NOMO-1 treated with DMSO at 0.1 percent for 48 hours (cell line): ENCODE data around the gene SHISA6.

Experiments used
- DNase-seq: peaks from one replicate; lab custom pipeline; 2025; ENCODE audit not compliant: unreplicated experiment; lab: John Stamatoyannopoulos, UW

The SHISA6 gene

GRCh38 chr17:11340803-11341202 is 99.8 kb downstream of the SHISA6 start:
- no peak for DNase-seq

DNA sequence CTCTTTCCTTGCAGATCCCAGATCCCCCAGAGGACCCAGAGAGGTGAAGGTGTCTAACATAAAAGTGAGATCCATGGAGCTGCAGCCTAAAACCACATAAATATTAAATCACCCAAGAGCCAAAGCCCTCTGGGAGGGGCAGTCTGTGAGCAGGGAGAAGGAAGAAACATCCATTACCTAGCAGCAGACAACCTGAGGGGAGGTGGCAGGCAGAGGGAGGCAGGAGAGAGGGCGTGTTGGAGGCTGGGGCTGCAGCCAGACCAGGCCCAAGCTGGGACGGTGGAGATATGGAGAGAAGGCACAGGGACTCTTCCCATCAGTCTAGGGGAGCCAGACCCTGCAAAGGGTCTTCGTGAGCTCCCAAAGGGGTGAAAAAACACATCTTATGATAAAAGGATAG is 101.1 kb downstream of the SHISA6 start:
- DNase-seq: no peak

GRCh38 chr17:11349106-11349505 is 108.1 kb downstream of the SHISA6 start:
- no peak for DNase-seq

- no peak for DNase-seq
Measured at GRCh38 chr17:11351479-11351878, 110.5 kb downstream of the SHISA6 start.

- no peak for DNase-seq
Measured at GRCh38 chr17:11353601-11354000, 112.6 kb downstream of the SHISA6 start.

- no peak for DNase-seq
Measured at GRCh38 chr17:11356371-11356770, 115.4 kb downstream of the SHISA6 start.

DNA sequence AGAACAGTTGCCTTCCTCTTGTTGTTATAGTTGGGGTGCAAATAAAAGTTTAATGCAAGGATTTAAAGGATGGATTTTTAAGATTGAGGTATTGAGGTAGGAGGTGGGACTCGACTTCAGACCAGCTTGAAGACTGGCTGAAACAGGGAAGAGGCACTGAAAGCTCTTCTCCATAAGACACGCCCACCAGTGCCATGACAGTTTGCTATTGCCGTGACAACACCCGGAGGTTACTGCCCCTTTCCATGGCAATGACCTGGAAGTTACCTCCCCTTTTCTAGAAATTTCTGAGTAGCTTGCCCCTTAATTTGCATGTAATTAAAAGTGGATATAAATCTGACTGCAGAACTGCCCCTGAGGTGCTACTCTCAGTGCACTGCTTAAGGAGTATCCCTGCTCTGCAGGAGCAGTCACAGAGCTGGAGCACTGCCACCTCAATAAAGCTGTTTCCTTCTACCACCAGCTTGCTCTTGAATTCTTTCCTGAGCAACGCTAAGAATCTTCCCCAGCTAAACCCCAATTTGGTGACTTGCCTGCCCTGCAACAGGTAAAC is 122.6 kb downstream of the SHISA6 start:
- DNase-seq: no peak

DNA sequence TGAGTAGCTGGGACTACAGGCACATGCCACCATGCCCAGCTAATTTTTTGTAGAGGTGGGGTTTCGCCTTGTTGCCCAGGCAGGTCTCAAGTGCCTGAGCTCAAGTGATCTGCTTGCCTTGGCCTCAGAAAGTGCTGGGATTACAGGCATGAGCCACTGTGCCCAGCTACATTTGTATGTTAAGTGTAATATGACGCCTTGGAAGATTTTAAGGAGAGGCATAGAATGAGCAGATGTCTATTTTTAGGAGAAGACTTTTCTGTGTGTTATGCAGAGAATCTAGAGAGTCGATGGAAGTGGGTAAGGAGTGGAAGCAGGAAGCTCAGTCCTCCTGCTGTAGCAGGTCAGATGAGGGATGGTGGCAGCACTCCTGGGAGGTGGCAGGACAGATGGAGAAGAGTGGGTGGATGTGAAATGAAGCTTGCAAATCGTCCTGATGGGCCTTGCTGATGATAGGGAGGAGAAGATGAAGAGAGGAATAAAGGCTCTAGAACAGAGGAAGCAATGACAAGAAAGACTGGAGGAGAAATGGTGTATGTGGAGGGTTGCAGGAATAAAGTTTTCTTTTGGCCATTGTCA is 125.3 kb downstream of the SHISA6 start:
- no peak for DNase-seq

DNA sequence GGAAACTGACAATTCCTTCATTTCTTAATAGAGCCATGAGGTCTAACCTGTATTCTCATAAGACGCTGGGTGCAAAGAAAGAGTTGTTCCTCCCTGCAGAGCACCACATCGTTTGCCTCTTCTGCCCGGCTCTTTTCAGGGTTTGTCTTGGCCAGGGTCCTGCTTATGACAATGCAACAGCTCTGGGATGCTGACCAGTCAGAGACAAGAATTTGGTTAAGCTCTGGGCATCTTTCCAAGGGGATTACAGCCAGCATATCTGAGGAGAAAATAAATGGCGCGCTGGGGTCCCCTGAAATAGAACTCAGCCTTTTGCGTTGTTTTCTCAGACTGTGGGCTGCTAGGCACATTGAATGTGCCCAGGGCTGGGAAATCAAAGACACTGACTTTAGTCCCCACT is 128.6 kb downstream of the SHISA6 start:
- no peak for DNase-seq

DNA sequence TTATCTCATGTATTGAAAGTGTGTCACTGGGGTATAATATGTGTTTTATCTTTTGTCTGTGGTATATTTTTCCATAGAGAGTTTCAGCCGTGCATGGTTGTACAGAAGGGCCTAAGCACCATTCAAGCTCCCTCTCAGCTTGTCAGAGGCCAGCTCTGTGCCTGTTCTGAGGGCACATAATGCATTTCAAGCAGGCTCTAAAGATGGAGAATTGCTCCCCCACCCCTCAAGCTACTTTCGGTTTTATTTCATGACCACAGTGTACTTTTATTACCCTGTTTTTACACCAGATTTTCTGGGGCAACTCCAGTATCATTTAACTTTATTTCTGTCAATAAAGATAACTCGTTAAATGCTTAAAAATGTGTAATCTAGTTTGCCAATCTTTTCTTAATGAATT is 131.7 kb downstream of the SHISA6 start:
- no peak for DNase-seq

DNA sequence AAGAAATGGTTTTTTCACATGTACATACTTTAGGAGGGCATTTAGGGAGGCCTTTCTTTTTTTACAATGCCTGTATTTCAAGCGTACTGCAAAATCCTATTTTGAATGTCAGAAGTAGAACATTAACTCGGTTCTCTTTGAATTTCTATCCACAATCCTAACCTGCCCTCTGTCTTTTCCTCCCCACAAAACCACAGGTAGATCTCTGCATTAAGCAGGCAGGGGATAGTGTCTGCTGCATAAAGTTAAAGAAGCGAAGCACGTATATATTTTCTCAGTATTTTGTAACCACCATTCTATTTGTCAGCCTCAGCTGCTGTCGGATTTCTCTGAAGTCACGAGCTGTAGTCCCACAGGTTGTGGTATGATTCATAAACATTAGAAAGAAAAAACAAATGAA is 137.5 kb downstream of the SHISA6 start:
- DNase-seq: no peak

DNA sequence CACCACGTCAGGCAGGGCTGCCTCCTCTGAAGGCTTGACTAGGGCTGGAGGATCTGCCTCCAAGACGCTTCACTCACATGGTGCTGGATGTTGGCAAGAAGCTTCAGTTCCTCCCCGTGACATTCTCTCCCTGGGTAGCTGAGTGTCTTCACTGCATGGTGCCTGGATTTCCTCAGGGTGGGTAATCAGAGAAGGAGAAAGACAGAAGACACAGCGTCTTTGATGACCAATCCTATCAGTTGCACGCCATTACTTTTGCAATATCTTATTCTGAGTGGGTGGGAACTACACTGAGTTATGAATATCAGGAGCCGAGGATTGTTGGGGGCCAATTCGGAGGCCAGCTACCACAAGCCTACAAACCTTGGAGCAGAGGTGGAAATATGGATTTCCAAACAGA is 139.7 kb downstream of the SHISA6 start:
- DNase-seq: no peak

DNA sequence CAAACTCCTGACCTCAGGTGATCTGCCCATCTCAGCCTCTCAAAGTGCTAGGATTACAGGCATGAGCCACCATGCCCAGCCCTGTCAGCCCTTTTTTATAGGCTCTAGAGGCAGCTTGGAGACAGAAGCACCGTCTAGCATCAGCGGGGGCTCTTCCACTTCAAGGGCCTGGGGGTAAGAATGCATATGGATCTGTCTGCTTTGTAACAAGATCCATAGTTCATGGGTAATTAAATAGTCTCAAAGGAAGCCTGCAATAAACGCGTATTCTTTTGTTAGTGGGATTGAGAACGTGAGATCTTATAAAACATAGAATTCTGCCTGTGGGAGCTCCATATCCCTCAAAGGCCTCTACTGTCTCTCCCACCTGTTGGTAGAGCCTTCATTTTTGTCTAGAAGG is 142.1 kb downstream of the SHISA6 start:
- no peak for DNase-seq

- no peak for DNase-seq
Measured at GRCh38 chr17:11384131-11384530, 143.1 kb downstream of the SHISA6 start.

GRCh38 chr17:11387610-11388009 is 146.6 kb downstream of the SHISA6 start:
- no peak for DNase-seq

DNA sequence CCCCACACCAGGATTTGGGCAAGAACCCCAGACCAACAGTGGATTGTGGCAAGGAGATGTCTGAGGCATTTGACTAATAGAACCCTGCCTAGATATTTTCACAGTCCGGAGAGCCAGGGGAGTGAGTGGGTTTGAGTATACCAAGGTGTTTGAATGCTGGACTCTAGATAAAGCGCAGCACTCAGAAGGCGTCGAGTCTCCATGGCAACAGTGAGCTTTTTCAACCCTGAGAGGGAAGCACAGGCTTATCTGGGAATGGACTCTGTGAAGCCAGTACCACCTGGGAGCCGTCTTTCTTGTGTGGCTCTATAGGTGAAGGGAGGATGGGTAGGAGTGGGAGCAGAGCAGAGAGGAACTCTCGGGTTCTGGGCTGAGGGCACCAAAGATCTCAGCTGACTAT is 147.0 kb downstream of the SHISA6 start:
- DNase-seq: no peak

- no peak for DNase-seq
Measured at GRCh38 chr17:11389583-11389982, 148.6 kb downstream of the SHISA6 start.

DNA sequence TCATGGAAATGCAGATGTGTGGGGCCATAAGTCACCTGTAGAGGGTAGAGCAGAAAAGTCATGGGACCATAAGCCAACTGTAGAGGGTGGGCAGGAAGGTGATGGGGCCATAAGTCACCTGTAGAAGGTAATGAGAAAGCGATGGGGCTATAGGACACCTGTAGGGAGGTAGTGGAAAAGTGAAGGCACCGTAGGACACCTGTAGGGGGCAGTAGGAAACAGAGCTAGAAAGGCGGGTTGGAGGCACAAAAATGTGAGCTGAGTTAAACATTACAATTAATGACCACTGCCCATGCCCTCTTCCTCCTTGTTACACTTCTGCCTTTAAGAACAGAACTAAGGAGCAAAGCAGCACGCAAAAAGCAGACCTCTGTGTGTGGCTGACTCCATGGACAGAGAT is 150.1 kb downstream of the SHISA6 start:
- DNase-seq: no peak

- no peak for DNase-seq
Measured at GRCh38 chr17:11404431-11405276, 163.6 kb downstream of the SHISA6 start.

GRCh38 chr17:11406716-11407115 is 165.7 kb downstream of the SHISA6 start:
- DNase-seq: no peak

GRCh38 chr17:11412654-11413053 is 171.6 kb downstream of the SHISA6 start:
- no peak for DNase-seq

GRCh38 chr17:11418342-11418741 is 177.3 kb downstream of the SHISA6 start:
- DNase-seq: no peak
